ENCODE measurements around the gene STARD13.

The STARD13 gene

GRCh38 chr13:33072282-33072681 is 213.3 kb downstream of the STARD13 start:
- no peak overlapping the region for H3K9ac ChIP-seq (ENCODE audit: insufficient read length, low read depth)
- TF ChIP-seq YY1 (IDR thresholded peaks at IDR 0.05; ENCODE audit: insufficient read depth, insufficient read length): no peak
- no peak for TF ChIP-seq SUZ12 (IDR thresholded peaks at IDR 0.05; ENCODE audit: extremely low read depth, insufficient read depth, insufficient read length)
- no peak for TF ChIP-seq ZNF274 (IDR thresholded peaks at IDR 0.05; ENCODE audit: low read depth, low read length)

GRCh38 chr13:33070713-33071112 is 214.8 kb downstream of the STARD13 start:
- Histone ChIP-seq H3K9ac (ENCODE audit: insufficient read length, low read depth) (no peak overlapping the region), H3K4me3 (ENCODE audit: insufficient read length, low read depth) (no peak overlapping the region), H3K36me3 (ENCODE audit: insufficient read depth, insufficient read length, low read length) (no peaks in the 10 kb centered on the region), H3K9me3 (ENCODE audit: insufficient read depth, low read length) (no peaks in the 10 kb centered on the region), H3K27me3 (ENCODE audit: insufficient read depth, insufficient read length) (no peaks in the 10 kb centered on the region), H3K4me1 (ENCODE audit: insufficient read depth, insufficient read length) (no peaks in the 10 kb centered on the region)
- TF ChIP-seq YY1 (IDR thresholded peaks at IDR 0.05; ENCODE audit: insufficient read depth, insufficient read length): no peak
- TF ChIP-seq SUZ12 (IDR thresholded peaks at IDR 0.05; ENCODE audit: extremely low read depth, insufficient read depth, insufficient read length): no peak
- TF ChIP-seq ZNF274 (IDR thresholded peaks at IDR 0.05; ENCODE audit: low read depth, low read length): no peak
- DNase-seq (ENCODE audit: low read depth, low spot score): no peak

More at GRCh38 chr13:33072282-33072681, 213.3 kb downstream of the STARD13 start:
- Histone ChIP-seq H3K4me1 (ENCODE audit: insufficient read depth, insufficient read length) (no peaks in the 10 kb centered on the region), H3K9me3 (ENCODE audit: insufficient read depth, low read length) (no peaks in the 10 kb centered on the region), H3K27me3 (ENCODE audit: insufficient read depth, insufficient read length) (no peaks in the 10 kb centered on the region), H3K36me3 (ENCODE audit: insufficient read depth, insufficient read length, low read length) (no peaks in the 10 kb centered on the region), H3K4me3 (ENCODE audit: insufficient read length, low read depth) (no peak overlapping the region)
- no peak for DNase-seq (ENCODE audit: low read depth, low spot score)

GRCh38 chr13:33069365-33069764 is 216.2 kb downstream of the STARD13 start:
- no peaks in the 10 kb centered on the region for H3K36me3 ChIP-seq (ENCODE audit: insufficient read depth, insufficient read length, low read length)
- no peaks in the 10 kb centered on the region for H3K9me3 ChIP-seq (ENCODE audit: insufficient read depth, low read length)
- no peak for DNase-seq (ENCODE audit: low read depth, low spot score)
- no peak overlapping the region for H3K4me3 ChIP-seq (ENCODE audit: insufficient read length, low read depth)
- TF ChIP-seq SUZ12 (IDR thresholded peaks at IDR 0.05; ENCODE audit: extremely low read depth, insufficient read depth, insufficient read length): no peak
- no peak for TF ChIP-seq ZNF274 (IDR thresholded peaks at IDR 0.05; ENCODE audit: low read depth, low read length)
- no peak for TF ChIP-seq YY1 (IDR thresholded peaks at IDR 0.05; ENCODE audit: insufficient read depth, insufficient read length)
- H3K4me1 ChIP-seq (ENCODE audit: insufficient read depth, insufficient read length): no peaks in the 10 kb centered on the region
- no peaks in the 10 kb centered on the region for H3K27me3 ChIP-seq (ENCODE audit: insufficient read depth, insufficient read length)
- H3K9ac ChIP-seq (ENCODE audit: insufficient read length, low read depth): no peak overlapping the region

GRCh38 chr13:33066329-33066728 is 219.2 kb downstream of the STARD13 start:
- no peak for DNase-seq (ENCODE audit: low read depth, low spot score)
- no peak overlapping the region for H3K4me3 ChIP-seq (ENCODE audit: insufficient read length, low read depth)
- no peaks in the 10 kb centered on the region for H3K36me3 ChIP-seq (ENCODE audit: insufficient read depth, insufficient read length, low read length)
- no peak for TF ChIP-seq ZNF274 (IDR thresholded peaks at IDR 0.05; ENCODE audit: low read depth, low read length)
- no peak for TF ChIP-seq YY1 (IDR thresholded peaks at IDR 0.05; ENCODE audit: insufficient read depth, insufficient read length)
- no peak for TF ChIP-seq SUZ12 (IDR thresholded peaks at IDR 0.05; ENCODE audit: extremely low read depth, insufficient read depth, insufficient read length)
- H3K9me3 ChIP-seq (ENCODE audit: insufficient read depth, low read length): no peaks in the 10 kb centered on the region
- H3K4me1 ChIP-seq (ENCODE audit: insufficient read depth, insufficient read length): no peaks in the 10 kb centered on the region
- H3K27me3 ChIP-seq (ENCODE audit: insufficient read depth, insufficient read length): no peaks in the 10 kb centered on the region
- no peak overlapping the region for H3K9ac ChIP-seq (ENCODE audit: insufficient read length, low read depth)

- Histone ChIP-seq H3K27me3 (ENCODE audit: insufficient read depth, insufficient read length) (no peaks in the 10 kb centered on the region), H3K4me1 (ENCODE audit: insufficient read depth, insufficient read length) (no peaks in the 10 kb centered on the region), H3K9me3 (ENCODE audit: insufficient read depth, low read length) (no peaks in the 10 kb centered on the region), H3K9ac (ENCODE audit: insufficient read length, low read depth) (no peak overlapping the region), H3K36me3 (ENCODE audit: insufficient read depth, insufficient read length, low read length) (no peaks in the 10 kb centered on the region), H3K4me3 (ENCODE audit: insufficient read length, low read depth) (no peak overlapping the region)
- DNase-seq (ENCODE audit: low read depth, low spot score): no peak
- no peak for TF ChIP-seq ZNF274 (IDR thresholded peaks at IDR 0.05; ENCODE audit: low read depth, low read length)
- no peak for TF ChIP-seq SUZ12 (IDR thresholded peaks at IDR 0.05; ENCODE audit: extremely low read depth, insufficient read depth, insufficient read length)
- no peak for TF ChIP-seq YY1 (IDR thresholded peaks at IDR 0.05; ENCODE audit: insufficient read depth, insufficient read length)
Measured at GRCh38 chr13:33060815-33061214, 224.7 kb downstream of the STARD13 start.

- H3K9me3 ChIP-seq (ENCODE audit: insufficient read depth, low read length): no peaks in the 10 kb centered on the region
- no peak overlapping the region for H3K4me3 ChIP-seq (ENCODE audit: insufficient read length, low read depth)
- no peaks in the 10 kb centered on the region for H3K4me1 ChIP-seq (ENCODE audit: insufficient read depth, insufficient read length)
- no peak for DNase-seq (ENCODE audit: low read depth, low spot score)
- H3K27me3 ChIP-seq (ENCODE audit: insufficient read depth, insufficient read length): no peaks in the 10 kb centered on the region
- TF ChIP-seq YY1 (IDR thresholded peaks at IDR 0.05; ENCODE audit: insufficient read depth, insufficient read length): no peak
- no peak for TF ChIP-seq ZNF274 (IDR thresholded peaks at IDR 0.05; ENCODE audit: low read depth, low read length)
- TF ChIP-seq SUZ12 (IDR thresholded peaks at IDR 0.05; ENCODE audit: extremely low read depth, insufficient read depth, insufficient read length): no peak
- no peaks in the 10 kb centered on the region for H3K36me3 ChIP-seq (ENCODE audit: insufficient read depth, insufficient read length, low read length)
- no peak overlapping the region for H3K9ac ChIP-seq (ENCODE audit: insufficient read length, low read depth)
Measured at GRCh38 chr13:33058776-33059327, 226.7 kb downstream of the STARD13 start.

- Histone ChIP-seq H3K9ac (ENCODE audit: insufficient read length, low read depth) (no peak overlapping the region), H3K27me3 (ENCODE audit: insufficient read depth, insufficient read length) (no peaks in the 10 kb centered on the region), H3K9me3 (ENCODE audit: insufficient read depth, low read length) (no peaks in the 10 kb centered on the region), H3K4me3 (ENCODE audit: insufficient read length, low read depth) (no peak overlapping the region), H3K36me3 (ENCODE audit: insufficient read depth, insufficient read length, low read length) (no peaks in the 10 kb centered on the region), H3K4me1 (ENCODE audit: insufficient read depth, insufficient read length) (no peaks in the 10 kb centered on the region)
- no peak for DNase-seq (ENCODE audit: low read depth, low spot score)
- no peak for TF ChIP-seq ZNF274 (IDR thresholded peaks at IDR 0.05; ENCODE audit: low read depth, low read length)
- TF ChIP-seq YY1 (IDR thresholded peaks at IDR 0.05; ENCODE audit: insufficient read depth, insufficient read length): no peak
- no peak for TF ChIP-seq SUZ12 (IDR thresholded peaks at IDR 0.05; ENCODE audit: extremely low read depth, insufficient read depth, insufficient read length)
Measured at GRCh38 chr13:33057019-33057780, 228.4 kb downstream of the STARD13 start.

Data from NT2/D1 (cell line).